Measurements from ENCODE around the gene MACIR.
A peak's percentile ranks its signal among the peaks of the same experiment; 100 is the strongest.
"Not testable (repeated sequence)": the region's sequence is repeated elsewhere in the genome, so short reads cannot be mapped to it uniquely, and the experiment has no call there.

MACIR gene

GRCh38 chr5:103258368-103258956 is at the start of gene MACIR:
Gene MACIR (plus strand): TSS chr5:103258763. CDS start chr5:103275920, 17,157 bp downstream.
- peak; percentile 96 for DNase-seq

- DNase-seq: no peak
Measured at GRCh38 chr5:103209065-103209464, 49.5 kb upstream of the MACIR start.

- DNase-seq: no peak
Measured at GRCh38 chr5:103210952-103211351, 47.6 kb upstream of the MACIR start.

GRCh38 chr5:103211576-103212561 is 46.7 kb upstream of the MACIR start:
- DNase-seq: no peak

GRCh38 chr5:103216137-103216536 is 42.4 kb upstream of the MACIR start:
- no peak for DNase-seq

- DNase-seq: no peak
Measured at GRCh38 chr5:103216697-103217096, 41.9 kb upstream of the MACIR start.

- DNase-seq: no peak
Measured at GRCh38 chr5:103217101-103217500, 41.5 kb upstream of the MACIR start.

- no peak for DNase-seq
Measured at GRCh38 chr5:103218164-103218563, 40.4 kb upstream of the MACIR start.

- DNase-seq: not testable (repeated sequence)
Measured at GRCh38 chr5:103219074-103219473, 39.5 kb upstream of the MACIR start.

GRCh38 chr5:103223031-103223955 is 35.3 kb upstream of the MACIR start:
- DNase-seq: no peak

GRCh38 chr5:103224118-103224893 is 34.3 kb upstream of the MACIR start:
- peak; percentile 44 for DNase-seq

- DNase-seq: no peak
Measured at GRCh38 chr5:103224894-103225246, 33.7 kb upstream of the MACIR start.

- DNase-seq: no peak
Measured at GRCh38 chr5:103228061-103228460, 30.5 kb upstream of the MACIR start.

GRCh38 chr5:103228588-103228987 is 30.0 kb upstream of the MACIR start:
- no peak for DNase-seq

GRCh38 chr5:103232393-103232999 is 26.1 kb upstream of the MACIR start:
- peak; percentile 12 for DNase-seq

- DNase-seq: no peak
Measured at GRCh38 chr5:103234239-103234975, 24.2 kb upstream of the MACIR start.

GRCh38 chr5:103235891-103236290 is 22.7 kb upstream of the MACIR start:
- no peak for DNase-seq

GRCh38 chr5:103237778-103238177 is 20.8 kb upstream of the MACIR start:
- no peak for DNase-seq

GRCh38 chr5:103243665-103244064 is 14.9 kb upstream of the MACIR start:
- no peak for DNase-seq

GRCh38 chr5:103244398-103244797 is 14.2 kb upstream of the MACIR start:
- no peak for DNase-seq

GRCh38 chr5:103245761-103246160 is 12.8 kb upstream of the MACIR start:
- no peak for DNase-seq
